Stomach (tissue), 19 donors: ENCODE data around the gene POLR2F. TPM values are rescaled to one million over a fixed set of nuclear protein-coding genes. Genes with fewer than 3 reads are reported as not detected.

Experiments
- DNase-seq, 2 donors: peaks; one replicate each; pipeline versions ENCODE4 v3.0.0 to v3.0.0-alpha.2; 2013 to 2019
- H3K27ac ChIP-seq, 5 donors: fragments of 200-600 bp in 4 of 5; sonication (generic) in 4 of 5; one replicate each; pipeline ENCODE4 v1.5.1; 2013 to 2019; ENCODE audit warnings: mild to moderate bottlenecking in 1 of 5, moderate library complexity in 1 of 5
- H3K27me3 ChIP-seq, 3 donors: fragments of 200-600 bp; sonication (generic); one replicate each; pipeline ENCODE4 v1.5.1; 2017 to 2019; ENCODE audit warnings: mixed run types in 1 of 3
- H3K36me3 ChIP-seq, 4 donors: fragments of 200-600 bp; sonication (generic); 1 replicate in 3 of 4; 2 replicates in 1 of 4; pipeline ENCODE4 v1.5.1; 2016 to 2019
- H3K4me1 ChIP-seq, 4 donors: fragments of 200-600 bp; sonication (generic); one replicate each; pipeline ENCODE4 v1.5.1; 2016 to 2019
- H3K4me3 ChIP-seq, 4 donors: fragments of 200-600 bp; sonication (generic) in 3 of 4; one replicate each; pipeline ENCODE4 v1.5.1; 2016 to 2019; ENCODE audit warnings: mild to moderate bottlenecking in 1 of 4
- H3K9me3 ChIP-seq, 4 donors: fragments of 200-600 bp; sonication (generic); one replicate each; pipeline ENCODE4 v1.5.1; 2016 to 2019
- EP300 ChIP-seq: sonication (generic); formaldehyde crosslinking; IDR thresholded peaks from one replicate; pipeline ENCODE4 v1.6.1; 2017; ENCODE audit warnings: antibody characterized with exemption
- POLR2A ChIP-seq, 4 donors: fragments of 450-650 bp; IDR thresholded peaks; one replicate each; pipeline ENCODE4 v1.6.1; 2016; ENCODE audit warnings: antibody characterized with exemption in 4 of 4, control low read depth in 2 of 4, mild to moderate bottlenecking in 1 of 4, moderate library complexity in 1 of 4
- POLR2AphosphoS5 ChIP-seq, 3 donors: sonication (generic); formaldehyde crosslinking; IDR thresholded peaks; one replicate each; pipeline ENCODE4 v1.6.1; 2016; ENCODE audit warnings: antibody characterized with exemption in 3 of 3
- WGBS, 5 donors: extraction: QIAGEN DNeasy Blood & Tissue Kit in 3 of 5; methylation state at CpG; one replicate each; pipeline versions ENCODE4 v1.1.5 to v1.1.7; 2013 to 2018; 5-methylcytosine and 5-hydroxymethylcytosine counted together
- intact Hi-C: fragments of 100-400 bp; cut with DNase I; formaldehyde crosslinking; loops from one replicate; pipeline ENCODE4 v1.15.1; 2023; ENCODE audit warnings: low total_unique reads
- long read RNA-seq, 10 donors: transcript quantifications; one replicate each; lab custom pipeline, GENCODE V29; 2026
- polyA plus RNA-seq, 3 donors: library from polyadenylated mRNA; stranded (reverse); fragments of 200-250 nt; gene quantifications; one replicate each; pipeline ENCODE4 v1.2.3, GENCODE V29; 2013
- total RNA-seq, 5 donors: library from RNA; depleted of rRNA; stranded (reverse); fragments of >200 nt; gene quantifications; one replicate each; pipeline versions ENCODE4 v1.1.0 to v1.2.3, GENCODE V29; 2014 to 2016
- TF ChIP-seq, protein P1 (sequence below), 7 experiments: fragments of 450-650 bp in 4 of 7; fragments of 200-600 bp in 3 of 7; sonication (generic) in 3 of 7; IDR thresholded peaks; one replicate each; pipeline ENCODE4 v1.5.1; 2016 to 2019; ENCODE audit warnings: antibody characterized with exemption in 7 of 7, control low read depth in 2 of 7, mild to moderate bottlenecking in 1 of 7
- donor health status: healthy with polysubstance abuse.
- donor health status: Bipolar disorder and iron deficiency.
- donor health status: healthy.

The POLR2F gene
- total RNA-seq, result 100 to 1,000 TPM in 2 of 5 donors, 10 to 100 TPM in 3; 41.5 to 145 (median 74.5) TPM
- polyA plus RNA-seq, result 100 to 1,000 TPM; 139 to 149 (median 146) TPM
- long read RNA-seq, donor 1, transcript POLR2F-205 (5 exons, 2,106 nt), result major isoform, 21 of 29 reads
- long read RNA-seq, donor 1, partial matches to known transcripts, result 0 of 29 reads
- long read RNA-seq, donor 1, other reads (novel, unspliced or antisense), result 6 of 29 reads
- long read RNA-seq, donor 2, transcript POLR2F-205 (5 exons, 2,106 nt), result major isoform, 29 of 34 reads
- long read RNA-seq, donor 2, partial matches to known transcripts, result 0 of 34 reads
- long read RNA-seq, donor 2, other reads (novel, unspliced or antisense), result 0 of 34 reads
- long read RNA-seq, donor 3, transcript POLR2F-205 (5 exons, 2,106 nt), result major isoform, 25 of 27 reads
- long read RNA-seq, donor 3, partial matches to known transcripts, result 0 of 27 reads
- long read RNA-seq, donor 3, other reads (novel, unspliced or antisense), result 0 of 27 reads
- long read RNA-seq, donor 4, partial matches to known transcripts, result 0 of 2 reads
- long read RNA-seq, donor 4, other reads (novel, unspliced or antisense), result 0 of 2 reads
- long read RNA-seq, donor 5, transcript POLR2F-205 (5 exons, 2,106 nt), result major isoform, 38 of 47 reads
- long read RNA-seq, donor 5, partial matches to known transcripts, result 5 of 47 reads
- long read RNA-seq, donor 5, other reads (novel, unspliced or antisense), result 0 of 47 reads
- long read RNA-seq, donor 6, transcript POLR2F-205 (5 exons, 2,106 nt), result major isoform, 74 of 80 reads
- long read RNA-seq, donor 6, partial matches to known transcripts, result 0 of 80 reads
- long read RNA-seq, donor 6, other reads (novel, unspliced or antisense), result 0 of 80 reads
- long read RNA-seq, donor 7, transcript POLR2F-205 (5 exons, 2,106 nt), result major isoform, 33 of 39 reads
- long read RNA-seq, donor 7, partial matches to known transcripts, result 0 of 39 reads
- long read RNA-seq, donor 7, other reads (novel, unspliced or antisense), result 5 of 39 reads
- long read RNA-seq, donor 8, transcript POLR2F-205 (5 exons, 2,106 nt), result major isoform, 32 of 36 reads
- long read RNA-seq, donor 8, partial matches to known transcripts, result 0 of 36 reads
- long read RNA-seq, donor 8, other reads (novel, unspliced or antisense), result 0 of 36 reads
- long read RNA-seq, donor 9, transcript POLR2F-205 (5 exons, 2,106 nt), result major isoform, 34 of 64 reads
- long read RNA-seq, donor 9, transcript POLR2F-214 (1 exons, 1,612 nt), result minor isoform, 5 of 64 reads
- long read RNA-seq, donor 9, partial matches to known transcripts, result 23 of 64 reads
- long read RNA-seq, donor 9, other reads (novel, unspliced or antisense), result 0 of 64 reads
- long read RNA-seq, donor 10, transcript POLR2F-205 (5 exons, 2,106 nt), result major isoform, 16 of 18 reads
- long read RNA-seq, donor 10, partial matches to known transcripts, result 0 of 18 reads
- long read RNA-seq, donor 10, other reads (novel, unspliced or antisense), result 0 of 18 reads

GRCh38 chr22:37953437-37954179 lies at the start of gene POLR2F, which contains the start of gene C22orf23:
Gene POLR2F (plus strand): TSS chr22:37953699. CDS start chr22:37953788, 89 bp downstream.
Gene C22orf23 (minus strand): TSS chr22:37953601. CDS start chr22:37953149, 452 bp downstream.
- Histone ChIP-seq H3K4me1 (peaks cover 20 to 39% (median 31%) of the 10 kb centered on the region in 4 donors), H3K36me3 (peaks cover 14 to 25% (median 22%) of the 10 kb centered on the region in 4 donors), H3K27ac (peak within 1 kb of the TSS; percentile 66 to 85 (median 80)), H3K4me3 (peak within 1 kb of the TSS; percentile 87 to 99 (median 91)), H3K9me3 (no peaks in the 10 kb centered on the region), H3K27me3 (no peaks in the 10 kb centered on the region)
- TF ChIP-seq EP300, result no peak
- peak in 1 of 4 donors; percentile 20 for TF ChIP-seq POLR2A (IDR thresholded peaks at IDR 0.05)
- TF ChIP-seq POLR2AphosphoS5 (IDR thresholded peaks at IDR 0.05), result peak; percentile 77 to 95 (median 89)
- TF ChIP-seq, protein P1, sequence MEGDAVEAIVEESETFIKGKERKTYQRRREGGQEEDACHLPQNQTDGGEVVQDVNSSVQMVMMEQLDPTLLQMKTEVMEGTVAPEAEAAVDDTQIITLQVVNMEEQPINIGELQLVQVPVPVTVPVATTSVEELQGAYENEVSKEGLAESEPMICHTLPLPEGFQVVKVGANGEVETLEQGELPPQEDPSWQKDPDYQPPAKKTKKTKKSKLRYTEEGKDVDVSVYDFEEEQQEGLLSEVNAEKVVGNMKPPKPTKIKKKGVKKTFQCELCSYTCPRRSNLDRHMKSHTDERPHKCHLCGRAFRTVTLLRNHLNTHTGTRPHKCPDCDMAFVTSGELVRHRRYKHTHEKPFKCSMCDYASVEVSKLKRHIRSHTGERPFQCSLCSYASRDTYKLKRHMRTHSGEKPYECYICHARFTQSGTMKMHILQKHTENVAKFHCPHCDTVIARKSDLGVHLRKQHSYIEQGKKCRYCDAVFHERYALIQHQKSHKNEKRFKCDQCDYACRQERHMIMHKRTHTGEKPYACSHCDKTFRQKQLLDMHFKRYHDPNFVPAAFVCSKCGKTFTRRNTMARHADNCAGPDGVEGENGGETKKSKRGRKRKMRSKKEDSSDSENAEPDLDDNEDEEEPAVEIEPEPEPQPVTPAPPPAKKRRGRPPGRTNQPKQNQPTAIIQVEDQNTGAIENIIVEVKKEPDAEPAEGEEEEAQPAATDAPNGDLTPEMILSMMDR (IDR thresholded peaks at IDR 0.05), result peak in 1 of 7 experiments; percentile 14
- DNase-seq, result peak; percentile 98 to 99
- 0 to 1% (median 0%) methylated on average over 45 to 52 of the region's 52 CpGs for WGBS, 5 donors
- intact Hi-C loops, result no loop called here

GRCh38 chr22:37904572-37905533 lies 48.6 kb upstream of the POLR2F start:
- Histone ChIP-seq H3K9me3 (no peaks in the 10 kb centered on the region), H3K36me3 (no peaks in the 10 kb centered on the region), H3K4me1 (peaks cover 19 to 62% (median 50%) of the 10 kb centered on the region in 4 donors), H3K4me3 (peak overlapping the region; percentile 67 to 91 (median 80)), H3K27ac (peak overlapping the region; percentile 87 to 96 (median 93)), H3K27me3 (no peaks in the 10 kb centered on the region)
- intact Hi-C loops, result no loop called here
- DNase-seq, result peak; percentile 65 to 81
- 59 to 75% (median 68%) methylated on average over 9 to 10 of the region's 10 CpGs for WGBS, 5 donors
- peak in 2 of 3 donors; percentile 35 to 72 for TF ChIP-seq POLR2AphosphoS5 (IDR thresholded peaks at IDR 0.05)
- TF ChIP-seq POLR2A (IDR thresholded peaks at IDR 0.05), result no peak

GRCh38 chr22:37905534-37906363 lies 47.8 kb upstream of the POLR2F start, which contains the start of gene MICALL1:
Gene MICALL1 (plus strand): TSS chr22:37906297. CDS start chr22:37906423, 126 bp downstream.
- peak; percentile 87 to 92 for DNase-seq
- H3K9me3 ChIP-seq, result no peaks in the 10 kb centered on the region
- H3K36me3 ChIP-seq, result no peaks in the 10 kb centered on the region
- H3K4me3 ChIP-seq, result peak within 1 kb of the TSS; percentile 67 to 91 (median 80)
- no peaks in the 10 kb centered on the region for H3K27me3 ChIP-seq
- WGBS, 5 donors, result 5 to 13% (median 7%) methylated on average over 35 to 90 of the region's 90 CpGs
- TF ChIP-seq EP300 (no peak), POLR2A (IDR thresholded peaks at IDR 0.05) (no peak), POLR2AphosphoS5 (IDR thresholded peaks at IDR 0.05) (no peak)
- TF ChIP-seq, protein P1 (IDR thresholded peaks at IDR 0.05), result peak in 1 of 7 experiments; percentile 55
- intact Hi-C loops, result no loop called here
- peaks cover 23 to 71% (median 57%) of the 10 kb centered on the region in 4 donors for H3K4me1 ChIP-seq
- H3K27ac ChIP-seq, result peak within 1 kb of the TSS; percentile 87 to 96 (median 93)
